ENCODE results near the gene FOLR3.

Gene FOLR3

GRCh38 chr11:72102162-72102561 is 33.4 kb upstream of the FOLR3 start (continued):
- TF ChIP-seq CREB5 (CRISPR knock-in tag; IDR thresholded peaks at IDR 0.05; ENCODE audit: low read depth): no peak

- TF ChIP-seq POU6F1 (CRISPR knock-in tag; IDR thresholded peaks at IDR 0.05; ENCODE audit: borderline replicate concordance, low read depth) (no peak), ZFP3 (CRISPR knock-in tag; IDR thresholded peaks at IDR 0.05) (0 out of 2 replicates have a peak, but pooled peaks have one; percentile 49), TSHZ2 (CRISPR knock-in tag; IDR thresholded peaks at IDR 0.05) (no peak), TOX (CRISPR knock-in tag; IDR thresholded peaks at IDR 0.05; ENCODE audit: borderline replicate concordance) (no peak), ZC3H10 (CRISPR knock-in tag; IDR thresholded peaks at IDR 0.05) (no peak), ARNTL (CRISPR knock-in tag; IDR thresholded peaks at IDR 0.05; ENCODE audit: borderline replicate concordance, low read depth) (no peak), OSR1 (CRISPR knock-in tag; IDR thresholded peaks at IDR 0.05) (no peak), SNAI2 (CRISPR knock-in tag; IDR thresholded peaks at IDR 0.05) (no peak)
- ATAC-seq: no peak
These were observed 32.9 kb upstream of the FOLR3 start for GRCh38 chr11:72102631-72102945.

GRCh38 chr11:72102946-72103753 is 32.4 kb upstream of the FOLR3 start, which contains the start of gene LAMTOR1:
Gene LAMTOR1, minus strand, starts transcription at chr11:72103297. Its CDS starts 73 bp downstream, at chr11:72103224.
- peak; percentile 96 for ATAC-seq

GRCh38 chr11:72103754-72104167 is 31.8 kb upstream of the FOLR3 start:
- ATAC-seq: no peak
- TF ChIP-seq TSHZ2 (CRISPR knock-in tag; IDR thresholded peaks at IDR 0.05): 0 out of 2 replicates have a peak, but pooled peaks have one; percentile 31
- no peak for TF ChIP-seq PPARA (CRISPR knock-in tag; IDR thresholded peaks at IDR 0.05; ENCODE audit: borderline replicate concordance)

More at GRCh38 chr11:72102946-72103753, 32.4 kb upstream of the FOLR3 start, which contains the start of gene LAMTOR1:
- TF ChIP-seq GLIS3 (CRISPR knock-in tag; IDR thresholded peaks at IDR 0.05) (peak; percentile 86; the same call in 1 of the 2 replicates), ZNF8 (CRISPR knock-in tag; IDR thresholded peaks at IDR 0.05) (no peak), OSR1 (CRISPR knock-in tag; IDR thresholded peaks at IDR 0.05) (peak; percentile 62; the same call in 1 of the 2 replicates), ESRRG (CRISPR knock-in tag; IDR thresholded peaks at IDR 0.05) (no peak), ZFP3 (CRISPR knock-in tag; IDR thresholded peaks at IDR 0.05) (peak; percentile 68; the same call in 1 of the 2 replicates), TSHZ2 (CRISPR knock-in tag; IDR thresholded peaks at IDR 0.05) (peak; percentile 15), SNAI2 (CRISPR knock-in tag; IDR thresholded peaks at IDR 0.05) (peak; percentile 88), PPARA (CRISPR knock-in tag; IDR thresholded peaks at IDR 0.05; ENCODE audit: borderline replicate concordance) (no peak), CSDC2 (CRISPR knock-in tag; IDR thresholded peaks at IDR 0.05) (peak; percentile 64; the same call in 1 of the 2 replicates), RARB (CRISPR knock-in tag; IDR thresholded peaks at IDR 0.05) (no peak), ZC3H10 (CRISPR knock-in tag; IDR thresholded peaks at IDR 0.05) (no peak)
